DOHH2 (cell line): ENCODE results near the gene EXOSC5.

Experiments
- CTCF ChIP-seq: fragments of 200-600 bp; sonication (generic); IDR thresholded peaks from one replicate; pipeline ENCODE4 v1.5.1; 2014; ENCODE audit warnings: antibody characterized with exemption, mild to moderate bottlenecking, low read depth, low read length; ENCODE audit not compliant: poor library complexity, severe bottlenecking
- EZH2phosphoT487 ChIP-seq: fragments of 200-600 bp; sonication (generic); IDR thresholded peaks from 2 replicates; pipeline ENCODE4 v1.6.1; 2017; ENCODE audit warnings: borderline replicate concordance, mild to moderate bottlenecking, antibody characterized with exemption, low read length, moderate library complexity, mixed read lengths

DNA sequence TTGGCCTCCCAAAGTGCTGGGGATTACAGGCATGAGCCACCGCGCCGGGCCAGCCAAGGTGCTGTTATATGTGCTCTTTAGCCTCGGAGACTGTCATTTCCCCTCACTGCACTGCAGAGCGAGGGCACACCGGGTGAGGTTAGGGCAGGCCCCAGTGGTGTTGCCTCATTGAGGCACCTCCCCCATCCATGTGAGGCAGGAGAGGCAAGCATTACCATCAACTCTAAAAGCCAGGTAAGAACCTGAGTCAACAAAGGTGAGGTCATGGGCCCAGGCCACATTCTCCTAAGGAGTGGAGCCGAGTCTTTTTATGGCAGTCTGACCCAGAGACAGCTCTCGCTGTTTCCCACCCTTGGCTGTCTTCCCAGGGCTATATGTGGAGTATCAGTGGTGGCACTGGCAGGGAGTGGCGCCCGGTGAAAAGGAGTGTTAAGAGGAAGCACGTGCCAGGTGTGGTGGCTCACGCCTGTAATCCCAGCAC is 19.1 kb upstream of the EXOSC5 start:
- TF ChIP-seq EZH2phosphoT487 (no peak), CTCF (no peak)
